Epithelial cell of proximal tubule (primary cell): ENCODE measurements around the gene ITPR1. TPM values are rescaled to one million over a fixed set of nuclear protein-coding genes. Genes with fewer than 3 reads are reported as not detected.

ENCODE experiments used
- DNase-seq: peaks from one replicate; pipeline ENCODE4 v3.0.0-alpha.2; 2011; ENCODE audit warnings: low read depth
- H3K4me3 ChIP-seq: 2 replicates; pipeline ENCODE4 v1.5.1; 2011; ENCODE audit warnings: low read depth, mild to moderate bottlenecking, low read length
- total RNA-seq: library from RNA; depleted of rRNA; stranded (reverse); fragments of >200 nt; gene quantifications from 2 replicates; pipeline ENCODE4 v1.2.3, GENCODE V29; 2015
- TF ChIP-seq, protein P1 (sequence below): conservative IDR thresholded peaks from 2 replicates; pipeline ENCODE4 v1.5.1; 2012; ENCODE audit warnings: low read depth, mild to moderate bottlenecking, low read length

The ITPR1 gene
- total RNA-seq, 1 donor from 2014 or later: 4.6 TPM

DNA sequence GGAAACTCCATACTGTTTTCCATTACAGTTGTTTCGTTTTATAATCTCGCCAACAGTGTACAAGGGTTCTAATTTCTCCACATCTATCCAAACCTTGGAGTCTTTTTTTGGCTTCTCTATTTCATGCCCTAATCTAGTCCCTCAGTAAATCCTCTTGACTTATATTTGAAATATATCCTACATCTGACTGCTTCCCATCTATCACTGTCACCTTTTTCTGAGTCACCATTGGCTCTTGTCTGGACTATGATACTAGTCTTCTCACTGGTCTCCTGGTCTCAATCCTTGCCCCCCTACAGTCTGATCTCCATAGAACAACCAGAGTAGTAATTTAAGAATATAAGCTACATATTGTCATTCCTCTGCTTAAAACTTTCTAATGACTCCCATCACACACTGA is 80.0 kb downstream of the ITPR1 start:
- no peak for DNase-seq
- no peak overlapping the region for H3K4me3 ChIP-seq
- TF ChIP-seq, protein P1, sequence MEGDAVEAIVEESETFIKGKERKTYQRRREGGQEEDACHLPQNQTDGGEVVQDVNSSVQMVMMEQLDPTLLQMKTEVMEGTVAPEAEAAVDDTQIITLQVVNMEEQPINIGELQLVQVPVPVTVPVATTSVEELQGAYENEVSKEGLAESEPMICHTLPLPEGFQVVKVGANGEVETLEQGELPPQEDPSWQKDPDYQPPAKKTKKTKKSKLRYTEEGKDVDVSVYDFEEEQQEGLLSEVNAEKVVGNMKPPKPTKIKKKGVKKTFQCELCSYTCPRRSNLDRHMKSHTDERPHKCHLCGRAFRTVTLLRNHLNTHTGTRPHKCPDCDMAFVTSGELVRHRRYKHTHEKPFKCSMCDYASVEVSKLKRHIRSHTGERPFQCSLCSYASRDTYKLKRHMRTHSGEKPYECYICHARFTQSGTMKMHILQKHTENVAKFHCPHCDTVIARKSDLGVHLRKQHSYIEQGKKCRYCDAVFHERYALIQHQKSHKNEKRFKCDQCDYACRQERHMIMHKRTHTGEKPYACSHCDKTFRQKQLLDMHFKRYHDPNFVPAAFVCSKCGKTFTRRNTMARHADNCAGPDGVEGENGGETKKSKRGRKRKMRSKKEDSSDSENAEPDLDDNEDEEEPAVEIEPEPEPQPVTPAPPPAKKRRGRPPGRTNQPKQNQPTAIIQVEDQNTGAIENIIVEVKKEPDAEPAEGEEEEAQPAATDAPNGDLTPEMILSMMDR: no peak

DNA sequence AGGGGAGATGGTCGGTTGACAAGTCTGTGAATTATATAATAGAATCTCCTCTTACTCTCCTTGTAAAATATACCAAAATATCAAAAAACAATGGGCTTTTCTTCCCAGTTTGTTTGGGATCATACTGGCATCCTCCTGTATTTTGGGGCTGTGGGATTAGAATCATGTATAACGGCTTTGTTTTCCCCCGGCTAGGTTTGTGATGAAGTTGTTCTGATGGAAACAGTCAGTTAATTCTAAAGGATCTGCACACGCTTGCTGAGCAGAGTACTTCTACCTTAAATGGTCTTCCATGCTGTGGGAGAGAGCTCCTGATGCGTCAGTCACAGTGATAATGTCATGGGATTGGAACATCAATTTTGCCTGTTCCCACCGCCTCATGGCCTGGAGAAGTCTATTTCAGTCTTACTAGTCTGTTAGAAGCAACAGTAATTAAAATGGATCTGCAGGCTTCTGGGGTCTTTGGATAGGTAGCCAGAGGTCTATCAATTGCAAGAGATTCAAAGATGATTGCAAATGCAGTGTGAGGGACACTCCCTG is 81.3 kb downstream of the ITPR1 start:
- TF ChIP-seq, protein P1: no peak
- DNase-seq: no peak
- no peak overlapping the region for H3K4me3 ChIP-seq

DNA sequence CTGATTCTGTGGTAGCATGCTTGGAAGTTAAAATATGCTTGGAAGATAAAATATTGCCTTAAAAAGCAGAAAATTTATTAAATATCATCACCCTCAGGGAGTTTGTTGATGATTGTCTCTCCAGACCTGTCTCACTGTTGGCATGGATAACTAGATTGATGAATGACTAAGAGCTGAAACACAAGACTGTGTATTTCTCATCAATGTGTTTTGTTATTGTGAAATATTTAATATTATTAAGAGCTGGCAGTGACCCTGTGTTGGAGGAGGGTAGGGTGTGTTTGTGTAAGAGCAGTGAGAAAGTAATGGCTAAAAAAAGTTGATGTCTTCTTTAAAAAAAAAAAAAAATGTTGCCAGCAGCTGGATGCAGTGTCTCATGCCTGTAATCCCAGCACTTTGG is 82.2 kb downstream of the ITPR1 start:
- TF ChIP-seq, protein P1: no peak
- no peak for DNase-seq
- no peak overlapping the region for H3K4me3 ChIP-seq

DNA sequence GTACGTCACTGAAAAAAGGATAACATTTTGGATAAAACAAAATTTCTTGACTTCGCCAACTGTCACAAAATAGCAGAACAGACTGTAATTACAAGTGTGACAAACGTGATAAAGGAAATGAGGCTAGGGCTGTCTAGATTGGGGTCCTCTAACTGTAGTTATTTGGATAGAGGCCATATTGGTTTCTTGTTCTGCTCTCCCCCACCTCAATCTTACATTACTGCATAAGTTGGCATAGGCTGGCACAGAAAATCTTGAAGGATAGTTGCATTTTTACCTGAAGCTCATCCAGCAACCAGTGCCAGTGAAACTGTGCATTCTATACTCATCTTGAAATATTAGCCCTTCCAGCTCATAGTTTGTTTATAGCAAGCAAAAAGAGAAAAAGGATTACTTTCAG is 84.6 kb downstream of the ITPR1 start:
- TF ChIP-seq, protein P1: no peak
- no peak for DNase-seq
- no peak overlapping the region for H3K4me3 ChIP-seq

DNA sequence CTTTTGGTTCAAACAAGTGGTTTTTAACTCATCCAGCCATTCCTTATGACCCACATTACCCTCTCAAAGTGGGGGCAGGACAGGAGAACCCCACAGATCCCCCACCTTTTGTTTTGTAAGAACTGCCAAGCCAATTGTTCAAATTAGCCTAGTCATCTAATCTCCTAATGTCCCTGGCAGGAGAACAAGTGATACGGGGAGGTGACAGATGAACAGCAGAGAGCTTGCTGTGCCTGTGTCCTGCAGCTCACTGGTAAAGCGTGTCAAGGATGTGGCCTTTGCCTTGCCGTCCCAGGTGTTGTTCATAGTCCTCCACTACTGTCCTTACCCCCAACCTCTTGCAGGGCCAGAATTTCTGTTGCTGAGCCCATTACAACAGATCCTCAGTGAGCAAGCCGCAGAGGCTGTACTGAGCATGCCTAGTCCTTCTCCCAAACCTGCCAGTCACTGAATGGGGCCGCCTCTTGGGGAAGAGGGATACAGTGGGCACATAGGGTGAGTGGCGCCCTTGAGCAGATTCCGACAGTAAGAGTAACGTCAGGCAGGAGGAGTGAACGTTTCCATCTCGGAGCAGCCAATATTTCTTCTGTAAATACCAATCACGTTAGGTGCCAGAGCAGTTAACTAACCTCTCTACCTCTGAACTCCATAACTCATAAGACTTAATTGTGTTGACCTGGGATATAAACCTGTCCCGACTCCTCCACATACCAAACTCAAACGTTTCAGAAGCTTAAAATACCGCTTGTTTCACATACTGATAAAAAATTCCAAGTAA is 87.4 kb downstream of the ITPR1 start:
- DNase-seq: no peak
- TF ChIP-seq, protein P1: no peak
- no peak overlapping the region for H3K4me3 ChIP-seq

DNA sequence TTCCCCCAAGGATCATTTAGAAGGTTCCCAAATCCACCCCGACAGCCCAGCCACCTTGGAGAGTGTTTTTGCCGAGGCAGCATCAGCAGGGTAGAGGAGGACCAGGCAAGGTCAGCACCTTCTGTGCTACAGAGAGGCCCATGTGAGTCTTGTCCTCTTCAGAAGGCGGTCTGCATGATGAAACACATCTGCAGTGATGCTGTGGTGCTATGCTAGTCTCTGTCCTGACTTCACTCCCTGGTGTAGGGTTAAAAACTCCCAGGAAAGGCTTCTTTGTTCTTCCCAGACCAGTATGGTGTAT is 87.9 kb downstream of the ITPR1 start:
- no peak overlapping the region for H3K4me3 ChIP-seq
- TF ChIP-seq, protein P1: no peak
- DNase-seq: no peak

DNA sequence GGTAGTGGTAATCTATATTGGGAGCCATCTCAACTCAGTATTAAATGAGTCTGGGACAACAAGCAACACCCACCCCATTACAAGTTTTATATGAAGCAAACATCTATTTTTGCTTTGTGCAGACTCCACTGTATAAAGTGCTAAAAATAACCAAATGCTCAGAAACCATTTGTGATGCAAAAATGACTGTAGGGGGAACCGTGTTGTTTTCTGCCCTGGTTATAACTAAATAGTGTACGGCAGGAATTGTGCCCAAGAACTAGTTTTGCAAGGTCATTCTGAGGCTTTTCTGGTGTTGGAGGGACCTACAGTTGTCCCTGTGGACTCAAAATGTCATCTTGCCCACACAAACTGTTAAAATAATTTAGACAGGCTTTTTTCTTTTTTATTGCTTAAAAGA is 88.3 kb downstream of the ITPR1 start:
- TF ChIP-seq, protein P1: no peak
- no peak for DNase-seq

More for the DNA sequence above, 88.3 kb downstream of the ITPR1 start:
- no peak overlapping the region for H3K4me3 ChIP-seq
